Fibroblast of the aortic adventitia (primary cell): Measurements from ENCODE around the gene USP21. TPM values are rescaled to one million over a fixed set of nuclear protein-coding genes. Genes with fewer than 3 reads are reported as not detected.

Experiments used
- DNase-seq: peaks from one replicate; pipeline ENCODE4 v3.0.0-alpha.2; 2010; ENCODE audit warnings: low read depth
- H3K4me3 ChIP-seq: 2 replicates; pipeline ENCODE4 v1.5.1; 2011; ENCODE audit warnings: low read depth, mild to moderate bottlenecking, control low read depth, low read length, moderate library complexity
- total RNA-seq: library from RNA; depleted of rRNA; stranded (reverse); fragments of >200 nt; gene quantifications from 2 replicates; pipeline ENCODE4 v1.2.3, GENCODE V29; 2012; ENCODE audit warnings: low replicate concordance
- TF ChIP-seq, protein P1 (sequence below): IDR thresholded peaks from 2 replicates; pipeline ENCODE4 v1.5.1; 2011; ENCODE audit warnings: mild to moderate bottlenecking, low read length, control low read depth, inconsistent platforms; ENCODE audit not compliant: insufficient read depth

USP21 gene
- total RNA-seq, 1 donor, result 11.6 TPM

- no peak overlapping the region for H3K4me3 ChIP-seq
- no peak for DNase-seq
- TF ChIP-seq, protein P1, sequence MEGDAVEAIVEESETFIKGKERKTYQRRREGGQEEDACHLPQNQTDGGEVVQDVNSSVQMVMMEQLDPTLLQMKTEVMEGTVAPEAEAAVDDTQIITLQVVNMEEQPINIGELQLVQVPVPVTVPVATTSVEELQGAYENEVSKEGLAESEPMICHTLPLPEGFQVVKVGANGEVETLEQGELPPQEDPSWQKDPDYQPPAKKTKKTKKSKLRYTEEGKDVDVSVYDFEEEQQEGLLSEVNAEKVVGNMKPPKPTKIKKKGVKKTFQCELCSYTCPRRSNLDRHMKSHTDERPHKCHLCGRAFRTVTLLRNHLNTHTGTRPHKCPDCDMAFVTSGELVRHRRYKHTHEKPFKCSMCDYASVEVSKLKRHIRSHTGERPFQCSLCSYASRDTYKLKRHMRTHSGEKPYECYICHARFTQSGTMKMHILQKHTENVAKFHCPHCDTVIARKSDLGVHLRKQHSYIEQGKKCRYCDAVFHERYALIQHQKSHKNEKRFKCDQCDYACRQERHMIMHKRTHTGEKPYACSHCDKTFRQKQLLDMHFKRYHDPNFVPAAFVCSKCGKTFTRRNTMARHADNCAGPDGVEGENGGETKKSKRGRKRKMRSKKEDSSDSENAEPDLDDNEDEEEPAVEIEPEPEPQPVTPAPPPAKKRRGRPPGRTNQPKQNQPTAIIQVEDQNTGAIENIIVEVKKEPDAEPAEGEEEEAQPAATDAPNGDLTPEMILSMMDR, result no peak
Measured at GRCh38 chr1:161163793-161164192, 4.5 kb downstream of the USP21 start.

- TF ChIP-seq, protein P1, result no peak
- DNase-seq, result no peak
Measured at GRCh38 chr1:161164901-161165610, 5.8 kb downstream of the USP21 start.

DNA sequence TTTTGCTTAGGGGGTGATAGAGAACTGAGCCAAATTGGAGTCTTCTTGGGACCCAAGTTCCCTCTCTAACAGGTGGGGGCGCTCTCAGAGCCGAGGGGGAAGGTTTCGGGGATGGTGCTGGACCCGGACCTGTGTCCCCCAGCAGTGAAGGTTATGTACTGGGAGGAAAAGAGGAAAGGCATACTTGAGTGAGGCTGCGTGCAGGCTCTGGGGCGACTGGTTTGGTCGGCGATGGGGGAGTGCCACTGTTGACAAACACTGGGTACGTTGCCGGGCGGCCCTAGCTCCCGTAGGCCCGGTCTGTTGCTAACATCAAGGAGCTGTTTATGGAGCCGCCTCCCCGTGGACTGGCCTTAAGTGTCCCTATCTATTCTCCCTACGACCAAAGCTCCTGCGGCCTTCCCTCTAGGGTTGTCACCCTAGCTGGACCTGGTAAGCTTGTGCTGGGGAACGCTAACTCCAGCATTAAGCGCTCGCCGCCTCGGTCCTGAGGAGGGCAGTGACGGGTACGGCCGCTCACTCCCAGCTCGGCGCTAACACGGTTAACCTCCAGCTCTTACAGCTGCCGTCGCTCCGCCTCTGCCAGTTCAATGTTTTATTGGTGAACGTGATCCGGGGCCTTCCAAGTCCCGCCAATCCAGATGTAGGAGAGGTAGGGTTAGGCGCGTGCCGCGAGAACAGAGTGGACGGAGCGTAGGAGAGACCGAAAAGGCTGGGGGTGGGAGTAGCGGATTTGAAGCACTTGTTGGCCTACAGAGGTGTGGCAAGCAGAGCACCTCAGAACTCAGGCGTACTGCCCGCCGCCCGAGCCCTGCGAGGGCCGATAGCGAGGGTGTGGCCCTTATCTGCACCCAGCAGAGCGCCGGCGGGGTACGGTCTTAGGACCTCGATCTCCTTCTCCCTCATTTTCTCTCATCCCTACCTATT, 6.7 kb downstream of the USP21 start, which contains the start of gene PPOX:
PPOX (plus strand) TSS at position 685 of the 927 bp plus-strand sequence. CDS start 422 bp downstream, outside the sequence.
- TF ChIP-seq, protein P1, result peak; percentile 60
- DNase-seq, result peak; percentile 97
- H3K4me3 ChIP-seq, result peak within 1 kb of the TSS; percentile 91

More at GRCh38 chr1:161164901-161165610, 5.8 kb downstream of the USP21 start:
- H3K4me3 ChIP-seq, result peak overlapping the region; percentile 67

DNA sequence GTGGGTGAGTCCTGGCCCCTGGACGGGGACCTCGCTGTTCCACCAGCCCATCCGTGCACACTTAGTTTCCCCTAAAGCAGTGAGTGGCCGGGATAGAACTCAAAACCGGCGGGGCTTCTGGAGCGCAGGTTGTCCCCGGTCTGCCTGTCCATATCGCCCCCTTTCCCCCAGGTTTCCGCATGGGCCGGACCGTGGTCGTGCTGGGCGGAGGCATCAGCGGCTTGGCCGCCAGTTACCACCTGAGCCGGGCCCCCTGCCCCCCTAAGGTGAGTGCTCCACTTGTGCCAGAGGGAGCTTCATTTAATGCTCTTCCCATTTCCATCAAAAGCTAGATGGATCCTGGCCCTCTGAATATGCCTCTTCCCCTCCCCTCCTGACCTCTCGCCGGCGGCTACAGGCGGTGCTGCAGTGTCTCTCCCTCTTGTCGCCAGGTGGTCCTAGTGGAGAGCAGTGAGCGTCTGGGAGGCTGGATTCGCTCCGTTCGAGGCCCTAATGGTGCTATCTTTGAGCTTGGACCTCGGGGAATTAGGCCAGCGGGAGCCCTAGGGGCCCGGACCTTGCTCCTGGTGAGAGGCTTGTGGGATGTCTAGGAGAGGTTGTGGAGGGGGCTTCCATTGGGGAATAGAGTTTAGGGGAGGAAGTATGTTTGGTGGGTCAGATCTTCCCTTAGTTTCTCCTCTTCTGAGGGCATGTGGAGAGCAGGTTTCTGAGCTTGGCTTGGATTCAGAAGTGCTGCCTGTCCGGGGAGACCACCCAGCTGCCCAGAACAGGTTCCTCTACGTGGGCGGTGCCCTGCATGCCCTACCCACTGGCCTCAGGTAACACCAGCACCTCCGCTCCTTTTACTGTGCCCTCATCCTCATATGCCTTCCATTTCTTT, 7.6 kb downstream of the USP21 start:
- DNase-seq, result no peak
- TF ChIP-seq, protein P1, result no peak
- peak overlapping the region; percentile 91 for H3K4me3 ChIP-seq

DNA sequence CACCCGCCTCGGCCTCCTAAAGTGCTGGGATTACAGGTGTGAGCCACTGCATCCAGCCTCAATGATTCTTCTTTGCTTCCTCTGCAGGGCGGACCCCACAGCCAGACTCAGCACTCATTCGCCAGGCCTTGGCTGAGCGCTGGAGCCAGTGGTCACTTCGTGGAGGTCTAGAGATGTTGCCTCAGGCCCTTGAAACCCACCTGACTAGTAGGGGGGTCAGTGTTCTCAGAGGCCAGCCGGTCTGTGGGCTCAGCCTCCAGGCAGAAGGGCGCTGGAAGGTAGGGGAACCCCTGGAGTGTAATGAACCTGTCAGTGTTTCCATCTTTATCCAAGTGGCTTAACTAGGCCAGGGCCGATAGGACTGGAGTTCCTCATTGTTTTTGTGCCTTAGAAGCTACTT, 9.6 kb downstream of the USP21 start:
- TF ChIP-seq, protein P1, result no peak
- no peak for DNase-seq
- H3K4me3 ChIP-seq, result no peak overlapping the region

- TF ChIP-seq, protein P1, result peak; percentile 26
- DNase-seq, result no peak
Measured at GRCh38 chr1:161171191-161171590, 11.9 kb downstream of the USP21 start.

More at GRCh38 chr1:161171191-161171590, 11.9 kb downstream of the USP21 start:
- no peak overlapping the region for H3K4me3 ChIP-seq
